ENCODE results near the gene ZNF837.

ZNF837 gene

DNA sequence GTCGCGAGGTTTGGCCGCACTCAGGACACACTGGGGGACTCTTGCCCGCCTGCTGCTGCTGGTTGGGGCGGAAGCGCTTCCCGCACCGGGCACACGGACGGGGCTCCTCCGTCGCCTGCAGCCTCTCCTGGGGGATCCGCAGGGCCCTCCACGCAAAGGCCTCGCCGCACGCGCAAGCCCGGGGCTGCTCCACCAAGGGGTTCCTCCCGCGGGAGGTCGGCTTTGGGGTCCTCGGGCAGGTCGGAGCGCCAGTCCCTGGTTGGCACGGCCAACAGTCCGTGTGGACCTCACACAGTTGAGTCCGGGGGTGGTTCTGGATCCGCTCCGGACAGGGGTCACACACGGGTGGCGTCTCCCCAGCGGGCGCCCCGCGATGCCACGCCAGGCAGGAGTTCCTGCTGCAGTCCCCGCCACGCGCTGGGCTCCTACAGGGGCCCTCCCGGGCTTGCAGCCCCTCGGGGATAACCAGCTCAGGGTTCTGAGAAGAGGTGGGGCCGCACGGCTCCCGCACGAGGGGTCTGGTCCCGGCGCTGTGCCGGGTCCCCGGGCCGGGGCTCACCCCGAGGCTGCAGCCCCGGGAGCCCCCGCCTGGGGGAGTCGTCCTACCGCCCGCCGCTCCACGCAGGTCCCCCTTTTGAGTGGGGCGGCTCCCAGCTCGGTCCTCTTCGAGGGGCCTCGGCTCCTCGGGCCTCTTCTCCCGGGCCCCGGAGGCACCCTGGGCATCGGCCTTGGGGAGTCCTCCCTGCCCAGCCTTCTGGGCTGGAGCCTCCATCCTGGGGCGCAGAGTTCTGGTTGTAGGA is 12.1 kb downstream of the ZNF837 start:
- DNase-seq, result no peak

DNA sequence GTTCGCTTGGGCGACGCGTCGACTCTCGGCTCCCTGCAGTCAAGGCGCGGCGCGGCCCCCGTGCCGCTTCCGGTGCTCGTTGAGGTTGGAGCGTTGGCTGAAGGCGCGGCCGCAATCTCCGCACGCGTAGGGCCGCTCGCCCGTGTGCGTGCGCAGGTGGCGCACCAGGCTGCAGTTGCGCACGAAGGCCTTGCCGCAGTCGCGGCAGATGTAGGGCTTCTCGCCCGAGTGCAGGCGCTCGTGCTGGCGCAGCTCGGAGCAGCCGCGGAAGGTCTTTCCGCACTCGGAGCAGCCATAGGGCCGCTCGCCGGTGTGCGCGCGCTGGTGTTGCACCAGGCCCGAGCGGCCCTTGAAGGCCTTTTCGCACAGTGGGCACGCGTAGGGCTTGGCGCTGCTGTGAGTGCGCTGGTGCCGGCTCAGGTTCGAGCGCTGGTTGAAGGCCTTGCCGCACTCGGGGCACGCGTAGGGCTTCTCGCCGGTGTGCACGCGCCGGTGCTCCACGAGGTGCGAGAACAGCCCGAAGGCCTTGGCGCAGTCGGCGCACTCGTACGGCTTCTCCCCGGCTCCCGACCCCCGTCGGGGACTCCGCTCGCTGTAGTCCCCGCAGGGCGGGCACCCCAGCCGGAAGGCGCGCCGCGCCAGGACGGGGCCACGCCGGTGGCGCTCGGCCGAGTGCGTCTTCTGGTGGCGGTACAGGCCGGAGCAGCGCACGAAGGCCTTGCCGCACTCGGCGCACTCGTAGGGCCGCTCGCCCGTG is 13.0 kb downstream of the ZNF837 start:
- DNase-seq, result no peak

DNA sequence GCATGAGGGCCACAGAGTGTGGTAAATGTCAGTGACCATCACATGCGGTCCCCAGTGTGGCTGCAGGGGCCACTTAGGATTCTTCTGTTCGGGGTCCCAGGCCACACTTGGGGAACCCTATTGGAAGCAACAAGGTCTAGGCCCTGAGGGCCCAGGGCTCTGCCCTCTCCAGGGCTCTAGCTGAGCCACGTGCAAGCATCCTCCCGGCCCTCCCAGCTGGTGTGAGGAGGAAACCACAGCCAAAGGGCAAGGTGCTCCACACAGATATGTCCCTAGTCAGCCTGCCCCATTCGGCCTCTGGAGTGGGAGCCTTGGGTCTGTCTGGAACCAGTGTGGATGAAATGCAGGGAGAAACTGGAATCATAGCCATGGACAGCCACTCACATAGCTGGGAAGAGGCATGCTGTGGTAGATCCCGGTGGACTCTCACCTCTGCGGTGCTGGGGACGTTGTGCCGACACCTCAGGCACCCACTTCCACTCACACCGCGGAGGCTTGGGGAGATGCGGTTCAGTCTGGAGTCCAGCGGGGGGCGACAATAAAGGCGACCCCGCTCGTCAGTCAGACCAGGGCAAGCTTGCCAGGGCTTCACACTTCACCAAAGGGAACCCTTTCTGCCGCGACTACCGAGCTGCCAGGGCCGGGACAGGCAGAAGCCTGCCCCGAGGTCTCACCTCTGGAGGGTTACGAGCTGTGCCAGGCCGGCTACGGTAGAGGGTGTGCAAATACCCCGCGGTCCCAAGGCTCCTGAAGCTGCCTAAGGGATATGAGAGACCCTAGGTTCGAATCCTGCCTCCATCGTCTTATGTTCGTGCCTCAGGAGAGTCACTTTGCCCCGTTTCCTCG is 14.0 kb downstream of the ZNF837 start:
- DNase-seq, result no peak

DNA sequence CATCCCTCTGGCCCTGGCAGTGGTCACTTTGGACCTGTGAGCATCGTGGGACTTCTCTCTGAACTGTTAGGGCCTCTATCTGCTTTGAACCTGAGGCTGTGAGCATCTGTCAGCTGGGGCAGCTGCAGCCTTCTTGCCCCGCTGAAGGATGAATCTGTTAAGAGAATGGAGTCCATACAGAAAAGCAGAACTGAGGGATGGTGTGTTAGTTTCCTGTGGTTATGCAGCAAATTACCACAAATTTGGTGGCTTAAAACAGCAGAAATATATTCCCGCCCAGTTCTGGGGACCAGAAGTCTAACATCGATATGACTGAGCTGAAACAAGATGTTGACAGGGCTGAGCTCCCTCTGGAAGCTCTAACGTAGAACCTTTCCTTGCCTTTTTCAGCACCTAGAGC is 16.7 kb downstream of the ZNF837 start:
- no peak for DNase-seq

DNA sequence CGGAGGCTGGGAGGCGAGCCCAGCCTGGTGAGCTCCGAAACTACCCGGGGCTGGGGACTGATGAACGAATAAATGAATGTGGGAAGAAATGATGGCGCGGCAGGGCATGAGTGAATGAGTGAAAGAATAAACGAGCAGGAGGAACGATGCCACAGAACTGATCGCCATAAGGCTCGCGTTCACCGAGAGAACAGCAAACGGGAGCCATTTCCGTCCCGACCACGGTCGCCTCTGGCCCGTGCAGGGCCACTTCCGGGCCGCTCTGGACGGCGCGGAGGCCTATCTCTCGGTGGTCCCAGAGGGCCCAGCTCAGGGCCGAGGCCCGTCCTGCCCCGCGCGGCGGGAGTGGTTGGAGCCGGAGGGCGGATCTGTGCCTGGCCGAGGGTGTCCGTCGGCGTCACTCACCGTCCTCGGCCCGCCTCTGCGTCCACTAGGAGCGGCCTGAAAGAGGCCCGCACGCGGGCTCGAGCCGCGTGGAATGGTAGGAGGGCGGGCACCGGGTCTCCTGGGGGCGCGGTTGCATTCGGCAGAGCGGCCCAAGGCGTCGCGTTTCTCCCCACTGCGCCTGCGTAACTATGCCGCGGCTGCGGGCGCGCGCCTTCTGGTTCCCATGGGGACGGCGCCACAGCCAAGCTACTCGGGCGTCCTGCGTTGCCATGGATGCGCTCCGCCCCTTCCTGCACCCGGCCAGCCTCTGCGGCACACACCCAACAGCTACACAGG is 18.4 kb downstream of the ZNF837 start, which contains the start of gene ZNF497:
ZNF497 (minus strand) TSS at position 480 of the 723 bp plus-strand sequence. CDS start 5,116 bp downstream, outside the sequence.
- DNase-seq, result peak; percentile 44 to 98 (median 93)

DNA sequence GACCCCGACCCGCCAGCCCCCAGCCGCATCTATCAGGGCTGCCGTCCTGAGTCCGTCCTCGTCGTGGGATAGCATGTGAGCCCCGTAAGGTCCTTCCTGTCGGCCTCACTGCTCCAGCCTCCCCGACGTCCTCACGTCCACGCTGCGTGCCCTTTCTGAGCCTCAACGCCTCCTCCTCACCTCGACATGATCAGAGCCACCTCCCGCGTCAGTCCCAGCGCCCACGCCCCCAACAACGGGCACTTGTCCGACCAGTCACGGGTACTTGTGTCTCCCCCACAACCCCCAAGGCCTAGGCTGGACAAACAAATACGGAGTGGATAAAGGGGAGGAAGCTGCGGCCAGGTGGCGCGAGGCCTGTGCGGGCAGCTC is 18.9 kb downstream of the ZNF837 start:
- peak in 3 of 14 donors; percentile 51 to 65 (median 60) for DNase-seq

DNA sequence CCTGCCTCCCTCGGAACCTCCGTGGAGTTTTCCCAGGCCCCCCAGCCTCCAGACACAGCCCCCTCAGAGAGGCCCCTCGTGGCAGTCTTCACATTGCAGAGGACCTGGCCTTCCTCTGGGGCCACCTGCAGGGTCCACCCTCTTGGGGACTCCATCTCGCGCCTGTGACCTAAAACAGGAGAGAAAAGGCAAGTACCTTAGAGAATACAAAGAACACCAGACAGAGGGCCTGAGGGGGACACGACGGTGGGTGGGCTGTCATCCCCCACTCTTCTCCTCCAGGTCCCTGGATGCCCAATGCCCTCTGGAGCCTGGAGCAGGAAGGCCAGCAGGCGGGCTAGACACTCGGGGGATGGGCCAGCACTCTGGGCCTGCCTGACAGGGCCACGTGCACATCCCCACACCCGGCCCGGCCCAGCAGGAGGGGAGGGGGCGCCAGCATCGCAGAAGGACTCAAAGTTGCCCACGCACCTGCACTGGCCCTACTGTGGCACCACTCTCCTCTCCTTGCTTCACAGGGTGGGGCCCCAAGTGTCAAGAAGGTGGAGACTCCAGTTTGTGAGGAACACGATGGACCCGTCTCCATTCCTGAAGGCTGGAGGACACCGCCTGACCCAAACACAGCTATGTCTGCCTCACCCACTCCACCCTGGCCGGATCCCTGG is 23.2 kb downstream of the ZNF837 start:
- DNase-seq, result no peak

DNA sequence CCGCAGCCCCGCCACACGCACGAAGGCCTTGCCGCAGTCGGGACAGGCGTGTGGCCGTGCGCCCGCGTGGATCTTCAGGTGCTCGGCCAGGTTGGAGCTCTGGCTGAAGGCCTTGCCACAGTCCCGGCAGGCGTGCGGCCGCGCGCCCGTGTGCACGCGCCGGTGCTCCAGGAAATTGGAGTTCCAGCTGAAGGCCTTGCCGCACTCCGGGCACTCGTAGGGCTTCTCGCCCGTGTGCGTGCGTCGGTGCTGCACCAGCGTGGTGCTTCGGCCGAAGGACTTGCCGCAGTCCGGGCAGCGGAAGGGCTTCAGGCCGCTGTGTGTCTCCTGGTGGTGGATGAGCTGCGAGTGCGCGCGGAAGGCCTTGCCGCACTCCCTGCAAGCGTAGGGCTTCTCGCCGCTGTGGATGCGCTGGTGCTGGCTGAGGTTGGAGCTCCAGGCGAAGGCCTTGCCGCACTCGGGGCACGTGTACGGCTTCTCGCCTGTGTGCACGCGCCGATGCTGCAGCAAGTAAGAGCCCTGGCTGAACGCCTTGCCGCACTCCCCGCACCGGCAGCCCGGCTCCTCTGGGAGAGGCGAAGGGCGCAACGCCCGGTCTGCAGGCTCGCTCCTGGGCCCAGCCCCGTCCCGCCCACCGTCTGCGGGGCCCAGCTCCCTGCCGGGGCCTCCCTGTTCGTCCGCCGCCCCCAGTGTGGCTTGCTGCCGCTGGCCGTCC is 23.9 kb downstream of the ZNF837 start:
- DNase-seq, result no peak

DNA sequence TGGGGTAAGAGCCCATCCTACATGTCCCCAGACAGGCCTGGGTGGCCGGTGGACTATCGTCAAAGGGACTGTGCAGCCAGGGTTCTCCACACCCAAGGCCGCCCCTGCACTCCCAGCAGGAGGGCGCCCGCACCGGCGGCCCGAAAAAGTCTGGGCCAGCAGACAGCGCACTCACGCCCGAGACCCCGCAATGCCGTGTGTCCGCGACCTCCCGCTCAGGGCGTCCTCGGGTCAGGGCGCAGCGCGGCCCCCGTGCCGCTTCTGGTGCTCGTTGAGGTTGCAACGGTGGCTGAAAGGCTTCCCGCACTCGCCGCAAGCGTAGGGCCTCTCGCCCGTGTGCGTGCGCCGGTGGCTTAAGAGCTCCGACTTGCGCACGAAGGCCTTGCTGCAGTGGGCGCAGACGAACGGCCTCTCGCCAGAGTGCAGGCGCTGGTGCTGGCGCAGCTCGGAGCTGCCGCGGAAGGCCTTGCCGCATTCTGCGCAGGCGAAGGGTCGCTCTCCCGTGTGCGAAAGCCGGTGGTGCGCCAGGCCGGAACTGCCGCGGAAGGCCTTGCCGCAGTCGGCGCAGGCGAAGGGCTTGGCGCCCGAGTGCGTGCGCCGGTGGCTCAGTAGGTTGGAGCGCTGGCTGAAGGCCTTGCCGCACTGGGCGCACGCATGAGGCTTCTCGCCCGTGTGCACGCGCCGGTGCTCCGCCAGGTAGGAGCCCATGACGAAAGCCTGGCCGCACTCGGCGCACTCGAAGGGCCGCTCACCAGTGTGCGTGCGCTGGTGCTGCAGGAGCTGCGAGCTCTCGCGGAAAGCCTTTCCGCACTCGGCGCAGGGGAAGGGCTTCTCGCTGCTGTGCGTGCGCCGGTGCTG is 24.7 kb downstream of the ZNF837 start:
- no peak for DNase-seq

DNA sequence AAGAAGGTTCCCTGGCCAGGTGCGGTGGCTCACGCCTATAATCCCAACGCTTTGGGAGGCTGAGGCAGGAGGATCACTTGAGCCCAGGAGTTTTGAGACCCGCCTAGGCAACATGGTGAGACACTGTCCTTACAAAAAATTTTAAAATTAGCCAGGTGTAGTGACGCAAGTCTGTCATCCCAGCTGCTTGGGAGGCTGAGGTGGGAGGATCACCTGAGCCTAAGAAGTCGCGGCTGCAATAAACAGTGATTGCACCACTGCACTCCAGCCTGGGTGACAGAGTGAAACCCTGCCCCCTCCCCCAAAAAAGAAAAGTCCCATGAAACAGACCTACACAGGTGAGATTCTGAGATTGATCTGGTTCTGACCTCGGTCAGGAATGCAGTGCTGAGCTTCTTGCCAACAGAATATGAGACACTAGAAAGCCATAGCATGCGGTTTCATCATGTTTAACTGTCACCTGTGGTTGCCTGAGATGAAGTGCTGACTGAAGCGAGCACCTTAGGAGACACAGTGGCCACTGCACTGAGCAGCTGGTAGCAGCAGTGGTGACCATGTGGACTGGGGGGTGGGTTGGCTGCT is 25.5 kb downstream of the ZNF837 start:
- no peak for DNase-seq

DNA sequence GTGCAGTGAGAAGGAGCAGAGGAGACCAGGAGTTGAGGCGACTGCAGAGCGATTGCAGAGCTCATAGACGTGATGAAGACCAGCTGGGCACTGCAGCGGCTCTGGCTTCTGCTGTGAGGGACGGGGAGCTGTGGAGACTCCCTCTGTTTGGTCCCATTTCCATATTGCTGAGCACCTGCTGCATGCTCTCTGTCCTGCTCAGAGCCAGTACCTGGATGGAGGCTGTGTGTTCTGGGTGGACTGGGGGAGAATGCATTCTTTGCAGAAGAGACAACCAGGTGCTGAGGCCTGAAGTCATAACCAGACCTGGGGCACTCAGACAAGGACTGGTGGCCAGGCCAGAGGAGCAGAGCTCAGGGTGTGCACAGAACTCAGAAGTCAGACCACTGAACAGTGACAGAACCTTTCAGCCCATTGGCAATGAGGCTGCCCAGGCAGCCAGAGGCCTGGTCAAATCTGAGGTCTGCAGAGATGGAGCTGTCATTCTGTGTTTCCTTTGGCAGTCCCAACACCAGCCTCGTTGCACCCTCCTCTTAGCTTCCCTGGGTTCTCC is 26.3 kb downstream of the ZNF837 start:
- DNase-seq, result no peak

DNA sequence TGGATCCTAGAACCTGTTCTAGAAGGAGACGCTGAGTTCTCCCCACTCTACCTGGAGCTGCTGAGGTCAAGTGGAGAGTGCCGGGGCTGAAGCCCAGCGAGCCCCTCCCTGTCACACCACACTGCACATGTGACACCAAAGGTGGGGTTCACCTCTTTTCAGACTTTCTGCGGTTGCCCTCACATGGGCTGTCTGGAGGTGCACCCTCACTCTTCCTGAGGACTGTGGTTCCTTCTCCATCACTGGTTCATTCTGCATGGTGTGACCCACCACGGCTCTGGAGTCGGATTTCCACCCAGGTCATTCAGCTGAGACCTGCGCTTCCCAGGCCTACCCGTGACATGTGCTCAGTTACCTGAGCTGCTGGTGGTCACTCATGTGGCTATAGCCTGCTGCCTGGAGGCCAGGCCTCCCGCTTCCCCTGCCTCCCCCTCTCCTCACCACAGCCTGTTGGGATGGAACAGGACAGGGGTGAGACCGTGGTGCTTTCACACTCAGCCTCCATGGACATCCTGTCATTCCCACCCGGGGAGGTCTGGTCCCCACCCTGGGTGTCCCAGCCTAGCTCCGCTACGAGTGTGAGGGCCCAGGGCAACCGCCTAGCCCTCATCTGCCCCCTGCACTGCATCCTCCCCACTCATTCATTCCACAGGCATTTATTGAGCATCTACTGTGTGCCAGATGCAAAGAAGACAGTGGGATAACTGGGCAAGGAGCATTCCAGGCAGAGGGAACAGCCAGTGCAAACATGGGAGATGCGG is 26.9 kb downstream of the ZNF837 start:
- no peak for DNase-seq

DNA sequence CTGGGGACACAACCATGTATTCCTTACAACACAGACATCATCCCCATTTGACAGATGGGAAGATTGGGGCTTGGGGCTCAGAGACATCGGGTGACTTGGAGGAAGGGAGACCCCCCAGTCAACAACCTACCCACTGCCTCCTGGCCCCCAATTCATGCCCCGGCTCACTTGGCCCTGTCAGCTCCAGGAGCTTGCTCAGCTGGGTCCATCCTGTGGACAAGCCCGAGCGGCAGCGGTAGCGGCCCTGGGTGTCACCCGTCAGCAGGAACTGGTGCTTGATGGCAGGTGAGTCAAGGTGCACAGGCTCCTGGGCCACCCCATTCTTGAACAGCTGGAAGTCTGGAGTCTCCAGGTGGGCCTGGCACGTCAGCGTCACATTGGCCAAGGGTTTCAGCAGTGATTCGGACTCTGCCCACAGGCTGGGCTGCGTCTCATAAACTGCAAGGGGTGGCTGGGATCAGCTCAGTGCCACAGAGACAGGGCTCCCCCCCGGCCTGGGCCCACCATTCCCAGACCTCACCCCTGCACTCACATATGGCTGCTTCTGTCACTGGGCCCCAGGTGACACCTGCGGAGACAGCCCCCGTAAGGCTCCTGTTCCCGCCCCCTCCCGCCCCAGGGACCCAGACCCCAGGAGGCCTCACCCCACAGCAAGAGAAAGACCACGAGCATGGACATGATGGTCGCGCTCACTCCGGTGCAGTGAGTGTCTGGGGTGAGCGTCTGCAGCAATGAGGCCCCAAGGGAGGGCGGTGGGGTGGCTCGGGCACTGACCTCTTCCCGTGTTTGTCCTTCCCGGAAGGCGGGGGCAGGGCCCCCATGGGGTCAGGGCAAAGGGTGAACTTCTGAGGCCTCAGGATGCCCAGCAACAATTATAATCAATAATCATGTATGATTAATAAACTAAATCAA is 27.8 kb downstream of the ZNF837 start, which contains the start of gene A1BG:
A1BG (minus strand) TSS at position 733 of the 912 bp plus-strand sequence; CDS start at position 678, 55 bp downstream.
- no peak for DNase-seq

DNA sequence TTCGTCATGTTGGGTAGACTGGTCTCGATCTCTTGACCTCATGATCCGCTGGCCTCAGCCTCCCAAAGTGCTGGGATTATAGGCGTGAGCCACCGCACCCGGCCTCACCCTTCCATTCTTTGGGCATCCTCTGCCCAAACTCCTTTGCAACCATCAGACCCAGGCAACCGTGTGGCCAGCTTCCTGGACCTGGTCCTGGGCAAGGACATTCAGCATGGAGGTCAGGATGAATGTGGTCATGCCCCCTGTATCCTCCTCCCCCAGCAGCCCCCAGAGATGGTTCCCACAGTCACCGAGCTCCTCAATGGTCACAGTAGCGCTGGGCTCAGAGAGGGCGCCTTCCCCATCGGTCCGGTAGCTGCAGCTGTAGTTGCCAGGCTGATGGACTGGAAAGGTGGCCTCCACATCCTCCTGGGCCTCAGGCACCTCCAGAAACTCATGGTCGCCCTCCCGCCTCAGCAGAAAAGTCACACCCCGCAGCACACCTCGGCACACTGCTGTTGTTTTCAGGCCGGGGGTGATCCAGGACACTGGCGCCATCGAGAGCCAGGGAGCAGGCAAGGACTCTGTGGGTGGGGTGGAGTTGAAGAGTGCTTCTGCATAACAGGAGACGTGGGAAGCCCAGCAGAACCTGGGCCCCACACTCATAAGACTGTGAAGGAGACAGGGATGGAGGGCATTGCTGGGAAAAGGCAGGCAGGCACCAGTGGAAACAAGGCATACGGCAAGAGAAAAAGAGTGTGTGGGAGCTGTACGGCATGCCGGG is 28.7 kb downstream of the ZNF837 start:
- DNase-seq, result no peak

DNA sequence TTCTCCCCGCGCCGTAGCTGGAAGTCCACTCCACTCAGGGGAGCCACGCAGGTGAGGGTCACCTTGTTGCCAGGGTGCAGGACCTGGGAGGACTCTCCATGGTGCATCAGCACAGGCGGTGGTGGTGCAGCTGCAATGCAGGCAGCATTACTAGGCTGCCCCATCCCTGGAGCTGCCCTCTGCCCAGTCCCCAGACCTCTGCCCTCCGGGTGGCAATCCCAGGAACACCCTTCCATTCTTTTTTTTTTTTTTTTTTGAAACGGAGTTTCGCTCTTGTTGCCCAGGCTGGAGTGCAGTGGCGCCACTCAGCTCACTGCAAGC is 29.3 kb downstream of the ZNF837 start:
- DNase-seq, result no peak

DNA sequence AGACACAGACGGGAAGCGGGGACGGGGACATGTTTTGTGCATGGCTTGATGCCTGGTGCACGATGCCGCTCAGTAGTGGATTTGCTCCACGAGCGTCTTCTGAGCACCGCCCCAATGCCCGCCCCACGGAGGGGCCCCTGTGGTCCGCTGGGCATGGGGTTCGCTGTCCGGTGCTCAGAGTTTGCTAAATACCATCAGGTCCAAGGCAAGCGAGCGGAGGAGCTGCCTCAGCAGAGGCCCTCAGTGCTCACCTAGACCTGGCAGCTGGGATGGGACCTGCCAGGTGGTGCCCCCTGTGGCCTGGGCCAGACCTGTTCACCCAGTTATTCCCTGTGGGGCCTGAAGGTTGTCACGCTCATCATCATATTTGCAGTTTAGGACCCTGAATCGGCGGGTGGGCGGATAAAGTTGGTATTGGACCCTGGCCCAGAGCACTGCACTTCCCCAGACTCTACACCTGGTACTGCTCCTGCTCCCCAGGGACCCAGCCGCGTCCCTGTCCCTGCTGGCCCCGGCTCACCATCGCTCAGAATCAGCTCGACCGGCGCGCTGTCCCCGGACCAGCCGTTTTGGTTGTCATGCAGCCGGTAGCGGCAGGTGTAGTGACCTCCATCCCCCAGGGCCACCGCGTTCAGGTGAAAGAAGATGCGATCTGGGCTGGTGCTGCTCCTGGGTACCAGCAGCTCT is 29.8 kb downstream of the ZNF837 start:
- no peak for DNase-seq

Data from C1 segment of cervical spinal cord (tissue), 14 donors.